HL-60/S4 (cell line): Measurements from ENCODE around the gene C6orf47.

Experiments
- in situ Hi-C: fragments of 300-500 bp; cut with MboI; formaldehyde crosslinking; loops from 2 replicates; pipeline ENCODE4 v1.14.3; 2022; ENCODE audit warnings: low sequenced_read_pairs

The C6orf47 gene

DNA sequence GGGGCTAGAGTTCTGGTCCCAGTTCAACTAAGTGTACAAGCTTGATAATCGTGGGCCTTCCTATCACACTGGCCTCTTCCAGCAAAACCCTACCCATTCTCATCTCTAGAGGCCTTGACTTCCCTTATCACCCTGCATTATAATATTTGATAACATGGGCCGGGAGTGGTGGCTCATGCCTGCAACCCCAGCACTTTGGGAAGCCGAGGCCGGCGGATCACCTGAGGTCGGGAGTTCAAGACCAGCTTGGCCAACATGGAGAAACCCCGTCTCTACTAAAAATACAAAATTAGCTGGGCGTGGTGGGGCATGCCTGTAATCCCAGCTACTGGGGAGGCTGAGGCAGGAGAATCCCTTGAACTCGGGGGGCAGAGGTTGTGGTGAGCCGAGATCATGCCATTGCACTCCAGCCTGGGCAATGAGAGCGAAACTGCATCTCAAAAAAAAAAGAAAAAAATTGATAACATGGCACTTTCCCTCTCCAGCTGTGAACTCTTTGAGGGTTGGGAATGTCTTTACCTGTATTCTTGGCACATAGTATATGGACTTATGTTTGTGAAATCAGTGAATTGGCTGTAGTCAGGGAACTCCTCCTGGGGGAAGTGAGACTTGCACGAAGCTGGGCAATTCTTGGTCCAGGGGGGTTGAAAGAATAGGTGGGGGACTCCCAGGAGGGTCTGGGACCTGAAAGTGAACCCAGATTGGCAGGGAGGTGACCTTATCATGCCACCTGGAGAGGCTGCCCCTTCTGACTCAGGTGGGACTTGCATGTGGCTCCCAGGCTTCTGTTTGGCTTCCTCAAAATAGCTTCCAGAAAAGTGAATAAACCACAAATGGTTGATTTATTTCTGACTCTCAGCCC lies 915 bp upstream of the C6orf47 start:
- in situ Hi-C loops: no loop called here

DNA sequence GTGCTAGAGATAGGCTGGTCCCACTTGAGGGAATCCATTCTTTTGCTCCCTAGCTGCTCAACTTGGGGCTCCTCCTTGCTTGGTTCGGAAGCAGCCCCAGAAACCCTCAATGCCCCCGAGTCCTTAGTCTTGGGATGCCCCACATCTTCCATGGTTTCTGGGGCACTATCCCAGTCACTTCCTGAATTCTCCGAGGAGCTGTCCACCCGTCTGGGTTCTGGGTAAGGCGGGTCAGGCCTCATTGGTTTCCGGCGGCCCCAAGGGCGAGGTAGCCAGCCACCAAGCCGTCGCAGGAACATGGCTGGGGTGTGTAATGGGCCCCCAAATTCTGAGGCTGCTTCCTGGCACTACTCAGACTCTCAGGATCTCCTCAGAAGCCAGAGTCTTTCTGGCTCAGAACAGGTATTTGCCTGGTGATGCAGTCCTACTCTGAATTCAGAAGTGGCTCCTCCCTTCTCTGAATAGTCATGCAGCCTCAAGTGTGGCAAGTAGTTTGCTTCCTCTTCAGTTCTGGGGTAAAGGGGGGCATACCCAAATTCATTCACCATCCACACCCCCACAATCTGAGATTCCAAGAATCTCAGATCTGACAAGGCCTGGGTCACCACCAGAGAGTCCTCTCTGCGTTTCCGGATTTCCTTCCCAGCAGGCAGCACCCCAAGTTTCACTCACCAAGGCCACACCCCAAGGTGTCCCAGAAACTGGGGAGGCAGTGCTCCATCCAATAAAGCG lies 763 bp downstream of the C6orf47 start:
- in situ Hi-C loops: no loop called here

DNA sequence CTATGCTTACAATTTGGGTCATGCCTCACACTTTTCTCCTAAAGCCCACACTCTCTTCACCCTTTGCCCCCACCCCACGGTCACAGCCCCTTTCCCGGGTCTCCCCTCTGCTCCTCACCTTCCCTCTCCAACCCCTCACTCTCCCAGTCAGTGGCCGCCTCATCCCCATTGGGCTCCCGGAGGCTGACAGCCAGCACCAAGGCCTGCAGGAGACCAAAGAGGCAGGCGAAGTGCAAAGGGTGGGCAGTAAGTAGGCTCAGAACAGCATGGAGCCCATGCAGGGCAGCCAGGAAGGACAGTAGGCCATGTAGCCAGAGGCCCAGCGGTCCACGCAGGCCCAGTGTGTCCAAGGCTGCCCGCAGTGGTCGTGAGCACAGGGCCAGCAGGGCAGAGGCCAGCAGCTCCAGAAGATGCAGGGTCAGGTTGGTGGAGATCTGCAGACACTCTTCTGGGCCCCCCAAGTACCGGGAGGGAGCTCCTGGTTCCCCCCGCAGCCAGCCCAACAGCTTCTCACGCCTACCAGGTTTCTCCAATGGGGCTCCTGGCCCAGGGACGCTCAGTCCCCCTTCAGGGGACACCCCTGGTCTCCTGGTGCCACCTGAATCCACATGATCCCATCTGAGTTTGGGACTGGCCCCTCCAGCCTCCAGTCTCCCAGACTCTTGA lies 1.5 kb downstream of the C6orf47 start:
- in situ Hi-C loops: no loop called here

DNA sequence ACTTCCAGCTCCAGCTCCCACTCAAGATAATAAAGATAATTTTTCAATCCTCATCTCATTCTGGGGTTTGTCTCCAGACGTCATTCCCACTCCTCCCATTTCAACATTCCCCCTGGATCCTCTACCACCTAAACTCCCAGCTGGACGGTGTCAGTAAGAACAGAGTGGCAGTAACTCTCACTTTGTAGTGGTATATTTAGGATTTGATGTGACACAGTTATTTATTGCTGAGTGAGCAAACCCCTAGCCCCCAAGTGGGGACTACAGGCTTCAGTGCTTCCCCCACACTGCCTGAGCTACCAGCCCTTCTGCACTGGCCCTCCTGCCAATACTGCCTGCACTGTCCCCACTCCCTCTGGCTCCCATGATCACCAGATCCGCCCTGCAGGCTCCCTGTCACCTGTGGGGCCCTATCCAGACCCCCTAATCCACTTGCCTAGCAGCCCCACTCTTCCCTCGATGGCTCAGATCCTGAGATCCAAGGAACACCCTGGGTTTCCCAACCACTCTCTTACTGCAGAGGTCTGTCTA lies 2.4 kb downstream of the C6orf47 start:
- in situ Hi-C loops: no loop called here

DNA sequence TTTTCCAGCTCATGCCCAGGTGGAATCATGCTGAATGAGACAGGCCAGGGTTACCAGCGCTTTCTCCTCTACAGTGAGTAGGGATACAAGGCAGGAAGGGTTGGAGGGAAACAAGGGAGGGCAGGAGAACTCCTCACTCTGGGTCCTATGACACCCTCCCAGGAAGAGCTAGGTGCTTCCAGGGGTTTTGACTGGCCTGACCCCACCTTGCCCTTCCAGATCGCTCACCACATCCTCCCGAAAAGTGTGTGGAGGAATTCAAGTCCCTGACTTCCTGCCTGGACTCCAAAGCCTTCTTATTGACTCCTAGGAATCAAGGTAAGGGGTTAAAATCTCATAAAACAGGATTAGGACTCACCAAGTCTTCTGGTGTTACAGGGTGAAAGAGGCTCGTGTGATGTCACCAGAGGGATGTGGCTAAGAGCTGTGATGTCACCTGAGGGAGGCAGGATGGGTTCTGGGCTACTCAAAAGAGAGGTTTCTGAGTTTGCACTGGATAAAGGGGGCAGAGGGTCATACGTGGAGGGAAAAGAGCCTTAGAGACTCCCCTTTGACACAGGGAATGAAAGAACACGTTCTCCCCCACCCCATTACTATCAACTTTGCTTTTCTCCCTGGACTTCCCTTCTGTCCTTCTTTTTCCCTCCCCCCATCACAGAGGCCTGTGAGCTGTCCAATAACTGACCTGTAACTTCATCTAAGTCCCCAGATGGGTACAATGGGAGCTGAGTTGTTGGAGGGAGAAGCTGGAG lies 3.0 kb downstream of the C6orf47 start:
- in situ Hi-C loops: no loop called here

DNA sequence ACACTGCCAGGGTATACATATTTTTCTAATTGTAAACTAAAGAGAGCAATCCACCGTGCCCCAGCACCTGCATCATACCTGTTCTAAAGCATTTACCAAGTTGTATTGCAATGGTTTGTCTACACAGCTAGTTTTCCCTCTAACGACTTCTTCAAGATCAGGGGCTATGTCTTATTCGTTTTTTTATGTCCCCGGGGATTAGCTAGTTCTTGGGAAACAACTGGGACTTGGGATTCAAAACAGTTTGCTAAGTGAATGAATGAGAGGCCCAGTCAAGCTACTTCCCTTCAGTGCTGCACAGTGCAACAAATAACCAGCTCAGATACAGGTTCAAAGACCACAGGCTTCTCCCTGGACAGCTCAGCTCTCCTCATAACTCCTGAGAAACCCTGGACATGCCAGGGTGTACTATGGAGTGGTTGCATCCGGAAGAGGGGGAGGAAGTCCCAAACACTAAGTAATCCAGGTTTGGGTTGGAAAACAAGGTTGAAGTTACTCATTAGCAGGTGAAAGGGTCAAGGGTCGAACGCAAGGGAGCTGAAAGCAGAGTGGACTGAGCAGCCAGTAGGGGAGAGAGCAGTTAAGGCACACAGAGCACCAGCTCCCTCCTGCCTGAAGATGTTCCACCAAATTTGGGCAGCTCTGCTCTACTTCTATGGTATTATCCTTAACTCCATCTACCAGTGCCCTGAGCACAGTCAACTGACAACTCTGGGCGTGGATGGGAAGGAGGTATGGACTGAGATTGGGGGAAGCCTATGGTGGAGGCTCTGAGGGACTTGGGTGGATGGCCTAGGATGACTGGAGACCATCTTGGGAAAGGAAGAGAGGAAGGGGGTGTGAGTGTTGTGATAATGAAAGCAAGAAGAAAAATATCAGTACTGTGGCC lies 5.0 kb downstream of the C6orf47 start, which contains the start of gene APOM:
Gene APOM, plus strand, starts transcription at position 546 of the 889 bp plus-strand sequence. Its CDS starts 73 bp downstream, at position 619.
- in situ Hi-C loops: no loop called here

DNA sequence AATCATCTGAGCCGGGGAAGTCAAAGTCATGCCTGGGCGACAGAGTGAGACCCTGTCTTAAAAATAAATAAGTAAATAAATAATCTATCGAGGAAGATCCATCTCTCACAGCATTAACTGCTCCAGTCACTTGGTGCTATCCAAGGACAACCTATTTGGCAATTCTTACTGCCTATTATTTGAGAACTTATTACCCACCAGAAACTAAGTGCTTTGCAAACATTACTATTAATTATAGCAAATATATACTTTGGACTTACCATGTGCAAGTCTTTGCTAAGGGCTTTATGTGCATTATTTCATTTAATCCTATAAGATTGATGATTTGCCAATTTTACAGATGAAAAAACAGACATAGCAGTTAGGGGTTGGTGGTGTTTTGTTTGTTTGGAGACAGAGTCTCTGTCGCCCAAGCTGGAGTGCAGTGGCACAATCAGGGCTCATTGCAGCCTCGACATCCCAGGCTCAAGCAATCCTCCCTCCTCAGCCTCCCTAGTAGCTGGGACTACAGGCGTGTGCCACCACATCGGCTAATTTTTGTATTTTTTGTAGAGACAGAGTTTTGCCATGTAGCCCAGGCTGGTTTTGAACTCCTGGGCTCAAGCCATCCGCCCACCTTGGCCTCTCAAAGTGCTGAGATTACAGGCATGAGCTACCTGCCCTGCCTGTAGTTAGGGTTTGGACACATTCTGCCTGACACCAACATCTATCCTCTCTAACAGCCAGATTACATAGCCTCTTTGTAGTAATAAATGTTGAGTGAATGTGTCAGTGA lies 5.8 kb downstream of the C6orf47 start:
- in situ Hi-C loops: no loop called here

DNA sequence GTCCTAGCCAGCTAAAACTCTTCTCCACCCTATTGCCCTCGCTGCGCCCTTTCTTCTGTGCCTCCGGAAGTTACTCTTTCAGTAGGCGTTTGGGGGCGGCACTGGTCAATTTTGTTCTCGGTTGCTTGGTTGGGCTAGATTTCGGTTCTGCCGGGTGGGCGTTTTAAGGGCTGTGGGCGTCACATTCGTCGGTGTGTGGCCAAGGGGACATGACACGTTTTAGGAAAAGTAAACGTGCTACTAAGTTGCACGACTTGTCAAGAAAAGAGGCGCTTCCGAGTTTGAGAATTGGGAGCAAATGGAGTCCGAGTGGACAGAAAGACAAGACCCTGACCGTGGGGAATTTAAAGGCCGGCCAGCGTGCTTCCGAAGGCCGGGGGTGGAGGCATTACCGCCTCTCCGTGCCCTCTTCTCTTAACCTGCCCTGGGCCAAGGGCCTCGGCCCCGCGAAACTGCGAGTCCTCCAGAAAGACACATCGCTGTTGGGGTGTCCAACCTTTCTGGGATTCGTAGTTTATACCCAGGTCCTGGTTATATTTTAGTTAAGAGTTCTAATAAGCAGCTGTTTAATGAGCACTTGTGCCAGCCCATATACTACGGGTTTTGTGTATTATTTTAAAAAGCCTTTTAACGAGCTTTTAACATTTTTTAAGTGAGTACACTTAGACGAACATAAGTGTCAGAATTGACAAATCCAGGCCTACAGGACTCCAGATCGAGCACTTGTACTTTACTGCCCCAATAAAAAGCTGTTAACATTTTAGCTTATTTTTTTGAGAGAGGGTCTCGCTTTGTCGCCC lies 7.5 kb downstream of the C6orf47 start:
- in situ Hi-C loops: no loop called here

DNA sequence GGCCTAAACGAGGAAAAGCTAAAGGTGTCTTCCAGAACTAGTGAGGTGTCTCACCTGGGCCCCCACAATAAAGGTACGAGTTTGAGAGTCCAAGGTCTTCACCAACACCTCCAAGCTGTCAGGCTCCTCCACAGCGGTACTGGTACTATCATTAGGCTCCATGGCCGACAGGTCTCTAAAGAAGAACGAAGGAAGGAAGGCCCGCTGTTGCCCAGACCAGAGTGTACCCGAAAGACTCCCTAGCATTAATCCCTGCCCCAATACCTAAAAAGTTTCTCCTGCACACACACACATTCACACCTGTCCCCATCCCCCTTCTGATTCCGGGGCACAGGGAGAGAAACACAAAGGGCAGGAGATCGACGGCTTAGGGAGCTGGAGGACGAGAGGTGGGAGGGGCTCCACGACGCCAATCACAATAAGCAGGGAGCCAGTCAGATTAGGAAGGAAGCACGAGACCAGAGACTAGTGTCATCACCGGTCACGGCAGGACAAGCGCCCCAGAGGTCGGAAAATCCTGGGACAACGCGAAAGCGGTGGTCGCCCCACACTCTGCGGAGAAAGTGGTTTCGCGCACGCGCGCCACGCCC lies 8.9 kb downstream of the C6orf47 start:
- in situ Hi-C loops: no loop called here

DNA sequence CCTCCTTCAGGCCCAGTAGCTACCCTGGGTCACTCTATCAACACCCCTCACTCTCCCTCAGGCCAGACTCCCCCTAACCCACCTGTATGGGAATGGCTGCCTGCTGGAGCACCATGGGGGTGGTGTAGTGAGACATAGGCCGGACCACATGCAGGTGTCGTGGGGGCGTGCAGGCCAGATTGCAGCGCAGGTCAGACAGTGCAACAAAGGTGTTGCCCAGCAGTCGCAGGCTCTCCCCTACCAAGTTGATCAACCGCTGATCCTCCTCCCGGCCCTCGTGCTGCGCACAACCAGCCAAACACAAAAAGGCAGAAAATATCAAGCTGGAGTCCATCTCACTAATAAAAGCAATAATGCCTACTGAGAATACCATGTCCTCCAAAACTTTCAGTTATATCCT lies 15.3 kb downstream of the C6orf47 start:
- in situ Hi-C loops: no loop called here

DNA sequence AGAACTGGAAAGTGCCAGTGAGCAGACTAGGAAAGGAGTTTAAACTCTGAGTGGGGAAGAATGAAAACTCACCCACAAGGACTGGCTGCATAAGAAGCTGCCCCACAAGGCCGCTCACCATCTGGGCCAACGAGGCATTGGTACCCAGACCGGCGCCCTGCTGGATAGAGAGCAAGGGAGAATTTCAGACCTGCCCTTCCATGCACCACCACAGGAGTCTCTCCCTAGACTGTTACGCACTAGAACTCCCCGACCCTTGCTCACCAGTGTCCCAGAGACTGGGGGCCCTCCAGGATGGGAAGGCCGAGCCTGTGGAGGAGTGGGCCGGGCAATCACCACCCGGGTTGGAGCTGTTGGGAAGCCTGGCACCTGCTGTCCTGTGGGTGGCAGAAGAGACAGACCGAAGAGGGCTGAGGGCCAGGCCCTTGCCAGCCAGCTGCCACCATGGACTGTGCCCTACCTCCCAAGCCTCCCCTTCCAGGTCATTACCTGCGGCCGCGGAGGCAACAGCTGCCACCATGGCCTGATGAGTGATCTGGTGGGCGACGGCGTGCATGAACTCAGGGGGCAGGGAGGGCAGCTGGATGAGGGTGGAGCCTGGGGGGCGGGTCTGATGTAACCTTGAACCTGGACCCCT lies 16.6 kb downstream of the C6orf47 start:
- in situ Hi-C loops: no loop called here

DNA sequence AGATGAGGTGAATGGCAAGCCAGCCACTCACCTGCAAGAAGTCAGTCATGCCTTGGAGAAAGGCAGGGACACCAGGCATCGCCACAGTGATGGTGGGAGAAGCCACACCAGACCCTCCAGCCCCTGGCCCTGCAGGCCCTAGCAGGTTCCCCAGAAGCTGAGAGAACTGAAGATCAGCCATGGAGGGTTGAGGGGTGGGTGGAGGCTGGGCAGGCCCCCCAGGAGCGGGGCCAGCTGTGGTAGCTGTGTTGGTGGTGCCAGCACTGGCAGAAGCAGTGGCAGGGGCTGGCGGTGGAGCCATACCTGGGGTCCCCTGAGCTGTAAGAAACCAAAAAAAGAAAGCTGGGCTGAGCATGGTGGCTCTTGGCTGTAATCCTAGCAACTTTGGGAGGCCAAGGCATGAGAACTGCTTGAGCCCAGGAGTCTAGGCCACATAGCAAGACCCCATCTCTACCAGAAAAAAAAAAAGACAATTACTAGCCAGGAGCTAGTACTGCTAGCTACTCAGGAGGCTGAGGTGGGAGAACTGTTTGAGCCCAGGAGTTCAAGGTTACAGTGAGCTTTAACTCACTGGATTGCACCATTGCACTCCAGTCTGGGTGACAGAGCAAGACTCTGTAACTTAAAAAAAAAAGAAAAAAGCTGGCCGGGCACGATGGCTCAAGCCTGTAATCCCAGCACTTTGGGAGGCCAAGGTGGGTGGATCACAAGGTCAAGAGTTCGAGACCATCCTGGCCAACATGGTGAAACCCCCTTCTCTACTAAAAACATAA lies 17.6 kb downstream of the C6orf47 start:
- in situ Hi-C loops: no loop called here

DNA sequence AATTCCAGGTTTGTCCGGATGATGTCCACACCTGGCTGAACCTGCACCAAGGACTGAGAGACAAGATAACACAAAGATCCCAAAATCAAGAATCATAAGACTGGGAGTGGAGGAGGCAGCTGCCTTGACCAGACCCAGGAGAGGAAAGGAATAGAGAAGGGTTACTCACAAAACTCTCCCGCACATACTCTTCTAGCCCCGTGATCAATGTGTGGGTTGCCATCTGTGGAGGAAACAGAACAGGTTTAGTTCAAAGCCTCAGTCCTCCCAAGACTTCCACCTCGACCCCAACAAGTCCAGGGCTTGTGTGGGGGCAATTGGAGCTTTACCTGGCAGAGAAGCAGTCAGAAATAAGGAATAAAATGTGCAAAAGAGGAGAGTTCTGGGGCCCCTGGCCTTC lies 19.2 kb downstream of the C6orf47 start:
- in situ Hi-C loops: no loop called here

DNA sequence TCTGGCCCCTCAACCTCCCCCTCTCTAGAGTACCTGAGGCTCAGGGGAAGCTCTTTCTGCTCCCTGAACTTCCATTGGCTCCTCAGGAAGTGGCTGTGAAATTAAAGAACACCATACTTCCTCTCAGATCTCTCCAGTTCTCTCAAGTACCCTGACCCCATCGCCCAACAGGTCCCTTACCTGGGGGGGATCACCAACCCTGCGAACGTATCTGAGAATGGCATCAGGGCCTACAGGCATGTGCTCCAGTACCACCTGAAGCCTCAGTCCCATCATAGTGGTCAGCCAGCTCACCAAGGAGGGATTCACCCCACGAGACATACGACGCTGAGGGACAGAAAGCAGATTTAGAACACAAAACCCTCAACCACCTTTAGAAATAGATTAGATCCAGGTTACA lies 20.0 kb downstream of the C6orf47 start:
- in situ Hi-C loops: no loop called here

DNA sequence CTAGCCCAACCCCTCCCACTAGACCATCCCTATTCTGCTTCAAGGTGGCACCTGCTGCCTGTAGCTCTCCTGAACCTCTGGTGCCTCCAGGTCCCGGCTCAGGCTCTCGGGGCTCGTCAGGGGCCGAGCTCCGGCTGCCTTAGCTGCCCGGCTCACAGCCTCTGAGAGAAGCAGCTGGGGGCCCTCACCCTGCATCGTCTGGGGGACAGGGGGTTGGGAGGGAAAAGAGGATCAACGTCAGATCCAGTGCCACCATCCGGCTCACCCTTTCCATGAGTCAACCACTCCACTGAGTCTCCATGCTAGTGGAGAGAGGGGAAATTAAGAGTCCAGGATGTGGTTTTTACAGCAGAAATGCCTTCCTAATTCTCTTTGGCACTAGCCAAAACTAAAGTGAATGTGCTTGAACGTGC lies 21.1 kb downstream of the C6orf47 start:
- in situ Hi-C loops: no loop called here

DNA sequence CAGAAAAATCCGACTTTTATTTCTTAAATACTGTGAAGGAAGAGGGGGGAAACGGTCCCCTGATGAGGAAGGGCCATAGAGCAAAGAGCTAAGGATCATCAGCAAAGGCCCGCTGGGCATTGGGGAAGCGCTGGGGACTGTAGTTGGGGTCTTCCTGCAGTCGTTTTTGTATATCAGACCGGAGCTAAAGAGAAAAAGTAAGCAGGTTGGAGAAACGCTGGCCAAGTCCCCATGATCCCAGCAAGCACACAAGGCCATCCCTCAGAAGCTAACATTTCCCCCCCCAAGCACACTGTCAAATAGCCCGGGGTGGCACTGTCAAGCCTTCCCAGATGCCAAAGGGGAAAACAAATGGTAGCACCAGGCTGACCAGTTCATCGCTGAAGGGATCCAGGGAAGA lies 21.5 kb downstream of the C6orf47 start:
- in situ Hi-C loops: no loop called here
